K562 (cell line): ENCODE data around the gene MRGPRE. TPM values are rescaled to one million over a fixed set of nuclear protein-coding genes. Genes with fewer than 3 reads are reported as not detected.

Experiments
- ATAC-seq: fragments of 200-7000 bp; cut with Tn5 transposase; 3 replicates; pipeline ENCODE4 v1.9.1; 2020; ENCODE audit warnings: moderate library complexity
- BruUV-seq: library from RNA; stranded (reverse); fragments of 400-500 nt; replicated peaks from 2 replicates; lab custom pipeline; 2021; lab: Mats Ljungman, UMichigan
- CTCF ChIA-PET: fragments of 300-600 bp; formaldehyde crosslinking; extraction: SDS; loops from one replicate; lab custom pipeline; 2021; ENCODE audit warnings: low intra/inter-chr PET ratio; lab: Yijun Ruan, JAX
- POLR2A ChIA-PET: fragments of 300-600, 350-650 bp; sonication (Branson Sonifier 250); formaldehyde crosslinking; extraction: SDS; loops from one replicate; lab custom pipeline; 2021; ENCODE audit warnings: antibody characterized with exemption, inconsistent platforms; lab: Yijun Ruan, JAX
- DNase-seq, 4 experiments: peaks; one replicate each; pipeline versions ENCODE4 v3.0.0 to v3.0.0-alpha.2; 2011 to 2018; ENCODE audit warnings: low spot score in 3 of 4, mixed read lengths in 3 of 4; ENCODE audit errors: extremely low read depth in 1 of 4
- FAIRE-seq: peaks from 2 replicates; lab custom pipeline; 2011; peaks lifted over from hg19 to GRCh38; lab: Jason Lieb, UNC
- H2AFZ ChIP-seq: 2 replicates; pipeline ENCODE4 v1.6.0; 2011; ENCODE audit warnings: low read depth, low read length, control low read depth, inconsistent platforms
- H3K27ac ChIP-seq: fragments of 200-600 bp; 3 replicates; pipeline ENCODE4 v1.8.0; 2011; ENCODE audit warnings: low read depth, mild to moderate bottlenecking, control low read depth, inconsistent platforms, low read length, moderate library complexity, mixed read lengths; ENCODE audit errors: extremely low read depth
- H3K27me3 ChIP-seq, 2 experiments: fragments of 300-600 bp in 1 of 2; 2 replicates in 1 of 2; 3 replicates in 1 of 2; pipeline versions ENCODE4 v1.6.0 to v1.8.0; 2011; ENCODE audit warnings: inconsistent platforms in 2 of 2, low read length in 2 of 2, mild to moderate bottlenecking in 1 of 2, mixed read lengths in 1 of 2, moderate library complexity in 1 of 2; ENCODE audit not compliant: control insufficient read depth in 2 of 2, insufficient read depth in 2 of 2
- H3K36me3 ChIP-seq: fragments of 300-600 bp; 3 replicates; pipeline ENCODE4 v1.8.0; 2011; ENCODE audit warnings: mild to moderate bottlenecking, low read length, inconsistent platforms; ENCODE audit not compliant: control insufficient read depth, insufficient read depth
- H3K4me1 ChIP-seq, 2 experiments: fragments of 200-600 bp in 1 of 2; replicated peaks in 1 of 2; 2 replicates in 1 of 2; 3 replicates in 1 of 2; pipeline versions ENCODE4 v1.5.1 to v1.8.0; 2011; ENCODE audit warnings: inconsistent platforms in 2 of 2, low read length in 2 of 2, mild to moderate bottlenecking in 1 of 2, mixed read lengths in 1 of 2, moderate library complexity in 1 of 2; ENCODE audit not compliant: control insufficient read depth in 2 of 2, insufficient read depth in 2 of 2
- H3K4me2 ChIP-seq: 2 replicates; pipeline ENCODE4 v1.6.1; 2011; ENCODE audit warnings: low read length, control low read depth, inconsistent platforms, mixed read lengths; ENCODE audit not compliant: insufficient read depth
- H3K4me3 ChIP-seq: fragments of 200-600 bp; sonication (generic), shearing (Covaris generic); 2 replicates; pipeline ENCODE4 v1.5.1; 2016; ENCODE audit warnings: control low read depth, inconsistent platforms
- H3K79me2 ChIP-seq: fragments of 200-600 bp; 3 replicates; pipeline ENCODE4 v1.8.0; 2011; ENCODE audit warnings: low read length, inconsistent platforms; ENCODE audit not compliant: control insufficient read depth, insufficient read depth
- H3K9ac ChIP-seq, 2 experiments: 2 replicates each; pipeline versions ENCODE4 v1.6.0 to v1.6.1; 2011; ENCODE audit warnings: low read depth in 2 of 2, low read length in 2 of 2, control low read depth in 1 of 2, inconsistent platforms in 1 of 2, mild to moderate bottlenecking in 1 of 2, mixed read lengths in 1 of 2; ENCODE audit not compliant: insufficient read depth in 1 of 2
- H3K9me1 ChIP-seq: one replicate; pipeline ENCODE4 v1.6.0; 2011; ENCODE audit warnings: inconsistent platforms, mild to moderate bottlenecking, low read length, moderate library complexity; ENCODE audit not compliant: control insufficient read depth, insufficient read depth
- H3K9me3 ChIP-seq: replicated peaks from 2 replicates; pipeline ENCODE4 v1.5.1; 2011; ENCODE audit warnings: low read depth, low read length, inconsistent platforms; ENCODE audit not compliant: control insufficient read depth, insufficient read depth
- H4K20me1 ChIP-seq: replicated peaks from 2 replicates; pipeline ENCODE4 v1.6.1; 2011; ENCODE audit warnings: low read length, inconsistent platforms, mixed read lengths; ENCODE audit not compliant: control insufficient read depth, insufficient read depth
- E2F3 ChIP-seq: fragments of 250-450 bp; sonication (Bioruptor Pico); IDR thresholded peaks from 2 replicates; pipeline ENCODE4 v1.4.0; 2020; ENCODE audit warnings: mild to moderate bottlenecking
- GABPB2 ChIP-seq: fragments of 250-450 bp; sonication (Bioruptor Pico); conservative IDR thresholded peaks from 2 replicates; pipeline ENCODE4 v1.5.1; 2021; ENCODE audit warnings: mild to moderate bottlenecking
- KDM1A ChIP-seq, 2 experiments: fragments of 450-650 bp; IDR thresholded peaks; 2 replicates each; pipeline ENCODE4 v1.6.1; 2016; ENCODE audit warnings: mild to moderate bottlenecking in 2 of 2
- LEF1 ChIP-seq: fragments of 450-650 bp; IDR thresholded peaks from 2 replicates; pipeline ENCODE4 v1.6.1; 2016; ENCODE audit warnings: mild to moderate bottlenecking
- NR3C1 ChIP-seq: sonication (generic); formaldehyde crosslinking; IDR thresholded peaks from 2 replicates; pipeline ENCODE4 v1.8.1; 2022; ENCODE audit warnings: missing genetic modification reagents
- OTX1 ChIP-seq: fragments of 450-650 bp; formaldehyde crosslinking; IDR thresholded peaks from 2 replicates; pipeline ENCODE4 v1.4.0; 2022; ENCODE audit warnings: mild to moderate bottlenecking
- RBM14 ChIP-seq: fragments of 200-400 bp; formaldehyde crosslinking; IDR thresholded peaks from 2 replicates; pipeline ENCODE4 v1.6.1; 2018; ENCODE audit warnings: low read depth, mild to moderate bottlenecking, low read length, moderate library complexity, borderline replicate concordance; ENCODE audit not compliant: insufficient read depth
- RBM22 ChIP-seq: fragments of 200-400 bp; formaldehyde crosslinking; IDR thresholded peaks from 2 replicates; pipeline ENCODE4 v1.6.1; 2018; ENCODE audit warnings: low read length, low read depth; ENCODE audit not compliant: poor library complexity, severe bottlenecking
- THAP7 ChIP-seq: fragments of 250-450 bp; sonication (Bioruptor Pico); IDR thresholded peaks from 2 replicates; pipeline ENCODE4 v1.5.0; 2021
- ZNF740 ChIP-seq, 3 experiments: fragments of 200-800 bp in 1 of 3; sonication (Bioruptor generic) in 1 of 3; sonication (generic) in 1 of 3; formaldehyde crosslinking in 1 of 3; IDR thresholded peaks; 2 replicates each; pipeline versions ENCODE4 v1.6.1 to v1.8.0; 2016 to 2022; ENCODE audit warnings: mild to moderate bottlenecking in 2 of 3, missing compliant biosample characterization in 2 of 3, missing genetic modification characterization in 2 of 3, missing genetic modification reagents in 1 of 3
- ZNF764 ChIP-seq: fragments of 250-450 bp; sonication (Bioruptor Pico); IDR thresholded peaks from 2 replicates; pipeline ENCODE4 v1.4.0; 2020; ENCODE audit warnings: low read depth, mild to moderate bottlenecking, moderate library complexity
- WGBS: fragments of 100-300 bp; shearing (Covaris generic); methylation state at CpG from one replicate; pipeline ENCODE4 v1.1.6; 2016; ENCODE audit warnings: low coverage, mixed read lengths; ENCODE audit not compliant: insufficient coverage; ENCODE audit errors: missing lambda C conversion rate; 5-methylcytosine and 5-hydroxymethylcytosine counted together
- in situ Hi-C: fragments of 300-500 bp; cut with MboI; formaldehyde crosslinking; loops from 4 replicates; pipeline ENCODE4 v1.15.0; 2018; ENCODE audit warnings: inconsistent platforms, mixed read lengths
- intact Hi-C: fragments of 100-400 bp; cut with micrococcal nuclease; formaldehyde crosslinking; loops from 2 replicates; pipeline ENCODE4 v1.14.2; 2022
- polyA plus RNA-seq, 8 experiments: library from polyadenylated mRNA; depleted of rRNA in 4 of 8; stranded (reverse) in 5 of 8; unstranded in 3 of 8; fragments of >200 nt; fragmentation: Nextera tagmentation in 2 of 8; fragmentation: Illumina TruSeq in 1 of 8; extraction: Ambion mirVana in 2 of 8; extraction: Trizol in 1 of 8; gene quantifications; 2 replicates each; pipeline versions ENCODE4 v1.2.1 to v1.2.3, GENCODE V29; 2011 to 2014; ENCODE audit warnings: inconsistent platforms in 1 of 8, missing spikeins in 1 of 8
- total RNA-seq, 7 experiments: library from RNA; depleted of rRNA in 6 of 7; stranded (reverse); fragments of >200 nt in 6 of 7; fragmentation: Illumina TruSeq in 2 of 7; extraction: Trizol in 2 of 7; gene quantifications; 2 replicates each; pipeline versions ENCODE4 v1.2.1 to v1.2.3, GENCODE V29; 2011 to 2021; ENCODE audit warnings: low replicate concordance in 1 of 7

MRGPRE gene
- total and polyA plus RNA-seq, 9 of the 15 experiments (the other 6 are each of a cell fraction or from before 2014, with no cell fraction given): not detected

GRCh38 chr11:3213659-3214419, 18.4 kb downstream of the MRGPRE start (continued):
- TF ChIP-seq NR3C1 (CRISPR knock-in tag) (no peak), ZNF764 (CRISPR knock-in tag) (no peak), GABPB2 (CRISPR knock-in tag) (no peak), E2F3 (no peak), THAP7 (CRISPR knock-in tag) (no peak), RBM22 (no peak), ZNF740 (CRISPR knock-in tag; IDR thresholded peaks at IDR 0.05) (no peak), ZNF740 (tag; IDR thresholded peaks at IDR 0.05) (no peak)

- Histone ChIP-seq H3K9me3 (no peaks in the 10 kb centered on the region), H3K27ac (no peak overlapping the region), H4K20me1 (peaks cover 3% of the 10 kb centered on the region; the same call in 1 of the 2 replicates), H3K4me3 (no peak overlapping the region), H3K36me3 (no peaks in the 10 kb centered on the region), H3K4me1 (peaks cover 0 to 10% of the 10 kb centered on the region in 2 experiments; a peak in 1 of 5 replicates), H3K9ac (no peak overlapping the region), H3K27me3 (peaks cover 6 to 20% of the 10 kb centered on the region in 2 experiments; a peak in 4 of 5 replicates), H2AFZ (no peak overlapping the region), H3K9me1 (no peaks in the 10 kb centered on the region), H3K4me2 (no peak overlapping the region), H3K79me2 (no peaks in the 10 kb centered on the region)
- DNase-seq: no peak
- ChIA-PET POLR2A (interaction anchor here (0.8 to 1.2 kb wide), 4 partner anchors 11 to 15 kb away, joined by 3 to 5 read pairs (median 4); partner anchors contain the start of gene MRGPRG), CTCF (no interaction called here)
- no peak for ATAC-seq
- FAIRE-seq: no peak
- no peak for TF ChIP-seq RBM14
- TF ChIP-seq LEF1: no peak
- no peak for TF ChIP-seq OTX1 (CRISPR knock-in tag)
- no peak for TF ChIP-seq KDM1A (IDR thresholded peaks at IDR 0.05)
- in situ Hi-C loops: no loop called here
- intact Hi-C loops: no loop called here
- 24% methylated on average over 6 of the region's 6 CpGs for WGBS
- BruUV-seq: no TSS peak
Measured at GRCh38 chr11:3208272-3208671, 23.9 kb downstream of the MRGPRE start.
